ENCODE measurements around the gene HSF4. TPM values are rescaled to one million over a fixed set of nuclear protein-coding genes. Genes with fewer than 3 reads are reported as not detected.

HSF4 gene
- total and polyA plus RNA-seq, 12 donors: 9.1 to 199 (median 38.6) TPM

- Histone ChIP-seq H3K27ac (peak overlapping the region in 9 of 10 donors; percentile 49 to 85 (median 76)), H3K9me3 (no peaks in the 10 kb centered on the region), H3K36me3 (no peaks in the 10 kb centered on the region), H3K27me3 (peaks cover 0 to 92% (median 24%) of the 10 kb centered on the region in 7 donors), H3K4me3 (peak overlapping the region; percentile 41 to 55 (median 48)), H3K4me1 (peaks cover 37 to 69% (median 63%) of the 10 kb centered on the region in 9 donors)
- DNase-seq (no peak), ATAC-seq (no peak)
- no peak for TF ChIP-seq CTCF (IDR thresholded peaks at IDR 0.05)
- WGBS, 2 donors: 22% methylated on average over 62 to 85 of the region's 85 CpGs
- intact Hi-C loops (cut with DNase I): no loop called here
Observed at GRCh38 chr16:67165121-67166078, 855 bp downstream of the HSF4 start.

- Histone ChIP-seq H3K27me3 (peaks cover 0 to 97% (median 24%) of the 10 kb centered on the region in 7 donors), H3K4me1 (peaks cover 37 to 72% (median 60%) of the 10 kb centered on the region in 9 donors), H3K4me3 (no peak overlapping the region), H3K36me3 (no peaks in the 10 kb centered on the region), H3K27ac (no peak overlapping the region), H3K9me3 (no peaks in the 10 kb centered on the region)
- DNase-seq (no peak), ATAC-seq (no peak)
- TF ChIP-seq CTCF (IDR thresholded peaks at IDR 0.05): no peak
- 46 to 47% methylated on average over 16 to 18 of the region's 18 CpGs for WGBS, 2 donors
- intact Hi-C loops (cut with DNase I): no loop called here
Observed at GRCh38 chr16:67166110-67166547, 1.6 kb downstream of the HSF4 start.

GRCh38 chr16:67166598-67167168 lies 2.1 kb downstream of the HSF4 start:
- 81 to 87% methylated on average over 5 of the region's 5 CpGs for WGBS, 2 donors
- ATAC-seq: no peak
- H3K36me3 ChIP-seq: no peaks in the 10 kb centered on the region
- DNase-seq: no peak
- H3K27me3 ChIP-seq: peaks cover 0 to 91% (median 24%) of the 10 kb centered on the region in 7 donors
- H3K27ac ChIP-seq: no peak overlapping the region
- no peak for TF ChIP-seq CTCF (IDR thresholded peaks at IDR 0.05)
- H3K4me1 ChIP-seq: peaks cover 31 to 72% (median 55%) of the 10 kb centered on the region in 9 donors
- no peaks in the 10 kb centered on the region for H3K9me3 ChIP-seq
- no peak overlapping the region for H3K4me3 ChIP-seq
- intact Hi-C loops (cut with DNase I): no loop called here

GRCh38 chr16:67167588-67167987 lies 3.0 kb downstream of the HSF4 start:
- no peak for DNase-seq
- no peaks in the 10 kb centered on the region for H3K36me3 ChIP-seq
- H3K4me1 ChIP-seq: peaks cover 29 to 69% (median 47%) of the 10 kb centered on the region in 9 donors
- 88 to 92% methylated on average over 7 of the region's 7 CpGs for WGBS, 2 donors
- no peak overlapping the region for H3K27ac ChIP-seq
- no peak for TF ChIP-seq CTCF (IDR thresholded peaks at IDR 0.05)
- no peak overlapping the region for H3K4me3 ChIP-seq
- intact Hi-C loops (cut with DNase I): no loop called here
- no peak for ATAC-seq
- peaks cover 0 to 82% (median 21%) of the 10 kb centered on the region in 7 donors for H3K27me3 ChIP-seq
- no peaks in the 10 kb centered on the region for H3K9me3 ChIP-seq
